WTC11 (cell line): ENCODE data around the gene CTDSPL2. TPM values are rescaled to one million over a fixed set of nuclear protein-coding genes. Genes with fewer than 3 reads are reported as not detected.

Experiments
- ATAC-seq: fragments of 200-7000 bp; cut with Tn5 transposase; 2 replicates; pipeline ENCODE4 v1.10.0; 2021; ENCODE audit warnings: mild to moderate bottlenecking, moderate library complexity
- CTCF ChIA-PET: fragments of 300-600 bp; sonication (Branson Sonifier 250); formaldehyde crosslinking; loops from one replicate; lab custom pipeline; 2021; ENCODE audit warnings: antibody characterized with exemption; lab: Charles Lee
- POLR2A ChIA-PET: fragments of 350-600 bp; sonication (Branson Sonifier 250); formaldehyde crosslinking; loops from one replicate; lab custom pipeline; 2021; ENCODE audit warnings: antibody characterized with exemption; lab: Charles Lee
- DNase-seq: peaks from one replicate; pipeline ENCODE4 v3.0.0; 2021; ENCODE audit warnings: low spot score
- H3K27ac Mint-ChIP-seq: 2 replicates; pipeline ENCODE4 v1.8.0; 2021; ENCODE audit warnings: mixed read lengths
- H3K27me3 Mint-ChIP-seq: 2 replicates; pipeline ENCODE4 v1.8.0; 2021; ENCODE audit warnings: low read depth, mild to moderate bottlenecking, moderate library complexity, mixed read lengths
- H3K36me3 Mint-ChIP-seq: 2 replicates; pipeline ENCODE4 v1.8.0; 2021; ENCODE audit warnings: mixed read lengths
- H3K4me1 Mint-ChIP-seq: 2 replicates; pipeline ENCODE4 v1.8.0; 2022; ENCODE audit warnings: mixed read lengths
- H3K4me3 Mint-ChIP-seq: 2 replicates; pipeline ENCODE4 v1.8.0; 2021; ENCODE audit warnings: mild to moderate bottlenecking, moderate library complexity, mixed read lengths
- H3K9me3 Mint-ChIP-seq: 2 replicates; pipeline ENCODE4 v1.8.0; 2021; ENCODE audit warnings: mixed read lengths
- ESRRA ChIP-seq: sonication (generic); formaldehyde crosslinking; IDR thresholded peaks from 2 replicates; pipeline ENCODE4 v1.8.1; 2022; ENCODE audit warnings: mild to moderate bottlenecking, missing genetic modification reagents, borderline replicate concordance
- GABPB1 ChIP-seq: sonication (generic); formaldehyde crosslinking; IDR thresholded peaks from 2 replicates; pipeline ENCODE4 v1.8.1; 2023; ENCODE audit warnings: mild to moderate bottlenecking, missing genetic modification reagents
- HMGA2 ChIP-seq: fragments of 250-450 bp; sonication (Bioruptor Pico); IDR thresholded peaks from 2 replicates; pipeline ENCODE4 v1.4.0; 2021; ENCODE audit warnings: mild to moderate bottlenecking, moderate library complexity
- JUN ChIP-seq: sonication (generic); formaldehyde crosslinking; IDR thresholded peaks from 2 replicates; pipeline ENCODE4 v1.8.0; 2023; ENCODE audit warnings: mild to moderate bottlenecking, missing genetic modification reagents
- NR3C1 ChIP-seq: sonication (generic); formaldehyde crosslinking; conservative IDR thresholded peaks from 2 replicates; pipeline ENCODE4 v1.8.1; 2023; ENCODE audit warnings: low read depth, mild to moderate bottlenecking, missing genetic modification reagents
- RELA ChIP-seq: sonication (generic); formaldehyde crosslinking; IDR thresholded peaks from 2 replicates; pipeline ENCODE4 v1.8.1; 2022; ENCODE audit warnings: missing genetic modification reagents, mild to moderate bottlenecking, borderline replicate concordance
- RORB ChIP-seq: fragments of 250-450 bp; sonication (Bioruptor Pico); IDR thresholded peaks from 2 replicates; pipeline ENCODE4 v1.9.0; 2021; ENCODE audit warnings: mild to moderate bottlenecking
- SP1 ChIP-seq: sonication (generic); formaldehyde crosslinking; conservative IDR thresholded peaks from 2 replicates; pipeline ENCODE4 v1.8.1; 2022; ENCODE audit warnings: missing genetic modification reagents
- ZNF232 ChIP-seq: sonication (generic); formaldehyde crosslinking; IDR thresholded peaks from 2 replicates; pipeline ENCODE4 v1.8.0; 2022; ENCODE audit warnings: mild to moderate bottlenecking, missing genetic modification reagents
- ZNF263 ChIP-seq: sonication (generic); formaldehyde crosslinking; IDR thresholded peaks from 2 replicates; pipeline ENCODE4 v1.8.1; 2022; ENCODE audit warnings: low read depth, mild to moderate bottlenecking, moderate library complexity, missing genetic modification reagents
- ZNF423 ChIP-seq: fragments of 250-450 bp; sonication (Bioruptor Pico); IDR thresholded peaks from 2 replicates; pipeline ENCODE4 v2.1.2; 2022; ENCODE audit warnings: mild to moderate bottlenecking, moderate library complexity
- ZNF671 ChIP-seq: fragments of 250-450 bp; sonication (Bioruptor Pico); IDR thresholded peaks from 2 replicates; pipeline ENCODE4 v1.8.0; 2021; ENCODE audit warnings: mild to moderate bottlenecking
- total RNA-seq: library from RNA; stranded (reverse); gene quantifications from 3 replicates; pipeline ENCODE4 v1.2.3, GENCODE V29; 2021
- TF ChIP-seq, protein P1 (sequence below): sonication (generic); formaldehyde crosslinking; IDR thresholded peaks from 2 replicates; pipeline ENCODE4 v1.8.0; 2022; ENCODE audit warnings: missing genetic modification reagents
- TF ChIP-seq, protein P2 (sequence below): fragments of 250-450 bp; sonication (Bioruptor Pico); IDR thresholded peaks from 2 replicates; pipeline ENCODE4 v1.9.0; 2021; ENCODE audit warnings: mild to moderate bottlenecking, borderline replicate concordance
- TF ChIP-seq, protein P3 (sequence below): sonication (generic); formaldehyde crosslinking; IDR thresholded peaks from 2 replicates; pipeline ENCODE4 v1.8.1; 2022; ENCODE audit warnings: low read depth, mild to moderate bottlenecking, moderate library complexity, missing genetic modification reagents, borderline replicate concordance
- TF ChIP-seq, protein P4 (sequence below): fragments of 250-450 bp; sonication (Bioruptor Pico); IDR thresholded peaks from 2 replicates; pipeline ENCODE4 v1.9.0; 2021; ENCODE audit warnings: moderate library complexity, mild to moderate bottlenecking, inconsistent platforms, borderline replicate concordance
- TF ChIP-seq, protein P5 (sequence below): sonication (generic); formaldehyde crosslinking; conservative IDR thresholded peaks from 2 replicates; pipeline ENCODE4 v1.8.1; 2022; ENCODE audit warnings: mild to moderate bottlenecking, missing genetic modification reagents
- TF ChIP-seq, protein P6 (sequence below): sonication (generic); formaldehyde crosslinking; IDR thresholded peaks from 2 replicates; pipeline ENCODE4 v1.8.0; 2022; ENCODE audit warnings: mild to moderate bottlenecking, missing genetic modification reagents
- TF ChIP-seq, protein P7 (sequence below): sonication (generic); formaldehyde crosslinking; IDR thresholded peaks from 2 replicates; pipeline ENCODE4 v1.8.0; 2023; ENCODE audit warnings: mild to moderate bottlenecking, missing genetic modification reagents

The CTDSPL2 gene
- total RNA-seq, 1 experiment from 2014 or later = 65.2 TPM

DNA sequence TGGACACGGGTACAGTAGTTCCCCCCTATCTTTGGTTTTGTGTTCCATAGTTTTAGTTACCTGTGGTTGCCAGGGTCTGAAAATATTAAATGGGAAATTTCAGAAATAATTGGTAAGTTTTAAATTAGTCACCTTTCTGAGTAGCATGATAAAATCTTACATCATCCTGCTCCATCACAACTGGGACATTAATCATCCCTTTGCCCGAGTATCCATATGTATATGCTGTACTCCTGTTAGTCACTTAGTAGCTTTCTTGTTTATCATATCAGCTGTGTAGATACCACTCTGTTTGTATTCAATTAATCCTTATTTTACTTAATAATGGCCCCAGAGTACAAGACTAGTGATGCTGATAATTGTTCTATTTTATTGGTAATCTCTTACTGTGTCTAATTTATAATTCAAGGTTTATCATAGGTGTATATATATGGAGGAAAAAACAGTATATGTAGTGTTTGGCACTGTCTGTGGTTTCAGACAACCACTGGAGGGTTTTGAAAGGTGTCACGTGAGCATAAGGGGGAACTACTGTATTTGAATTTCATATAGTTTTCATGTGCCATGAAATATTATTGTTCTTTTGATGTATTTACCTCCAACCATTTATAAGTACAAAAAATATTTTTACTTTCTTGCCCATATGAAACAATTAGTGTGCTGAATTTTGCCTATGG lies 41.4 kb downstream of the CTDSPL2 start:
- no peak for ATAC-seq
- Mint-ChIP-seq H3K4me1 (no peaks in the 10 kb centered on the region), H3K9me3 (peaks cover 22% of the 10 kb centered on the region), H3K27me3 (no peaks in the 10 kb centered on the region), H3K4me3 (no peak overlapping the region), H3K36me3 (peaks cover 40% of the 10 kb centered on the region), H3K27ac (no peak overlapping the region)
- TF ChIP-seq ZNF232 (CRISPR knock-in tag) (no peak), ZNF671 (CRISPR knock-in tag) (no peak), RORB (CRISPR knock-in tag) (no peak), HMGA2 (CRISPR knock-in tag) (no peak), JUN (CRISPR knock-in tag) (no peak), SP1 (CRISPR knock-in tag) (no peak)
- TF ChIP-seq, protein P1, sequence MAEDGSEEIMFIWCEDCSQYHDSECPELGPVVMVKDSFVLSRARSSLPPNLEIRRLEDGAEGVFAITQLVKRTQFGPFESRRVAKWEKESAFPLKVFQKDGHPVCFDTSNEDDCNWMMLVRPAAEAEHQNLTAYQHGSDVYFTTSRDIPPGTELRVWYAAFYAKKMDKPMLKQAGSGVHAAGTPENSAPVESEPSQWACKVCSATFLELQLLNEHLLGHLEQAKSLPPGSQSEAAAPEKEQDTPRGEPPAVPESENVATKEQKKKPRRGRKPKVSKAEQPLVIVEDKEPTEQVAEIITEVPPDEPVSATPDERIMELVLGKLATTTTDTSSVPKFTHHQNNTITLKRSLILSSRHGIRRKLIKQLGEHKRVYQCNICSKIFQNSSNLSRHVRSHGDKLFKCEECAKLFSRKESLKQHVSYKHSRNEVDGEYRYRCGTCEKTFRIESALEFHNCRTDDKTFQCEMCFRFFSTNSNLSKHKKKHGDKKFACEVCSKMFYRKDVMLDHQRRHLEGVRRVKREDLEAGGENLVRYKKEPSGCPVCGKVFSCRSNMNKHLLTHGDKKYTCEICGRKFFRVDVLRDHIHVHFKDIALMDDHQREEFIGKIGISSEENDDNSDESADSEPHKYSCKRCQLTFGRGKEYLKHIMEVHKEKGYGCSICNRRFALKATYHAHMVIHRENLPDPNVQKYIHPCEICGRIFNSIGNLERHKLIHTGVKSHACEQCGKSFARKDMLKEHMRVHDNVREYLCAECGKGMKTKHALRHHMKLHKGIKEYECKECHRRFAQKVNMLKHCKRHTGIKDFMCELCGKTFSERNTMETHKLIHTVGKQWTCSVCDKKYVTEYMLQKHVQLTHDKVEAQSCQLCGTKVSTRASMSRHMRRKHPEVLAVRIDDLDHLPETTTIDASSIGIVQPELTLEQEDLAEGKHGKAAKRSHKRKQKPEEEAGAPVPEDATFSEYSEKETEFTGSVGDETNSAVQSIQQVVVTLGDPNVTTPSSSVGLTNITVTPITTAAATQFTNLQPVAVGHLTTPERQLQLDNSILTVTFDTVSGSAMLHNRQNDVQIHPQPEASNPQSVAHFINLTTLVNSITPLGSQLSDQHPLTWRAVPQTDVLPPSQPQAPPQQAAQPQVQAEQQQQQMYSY (CRISPR knock-in tag) = no peak
- POLR2A ChIA-PET = no interaction called here
- CTCF ChIA-PET = no interaction called here
- DNase-seq = no peak

DNA sequence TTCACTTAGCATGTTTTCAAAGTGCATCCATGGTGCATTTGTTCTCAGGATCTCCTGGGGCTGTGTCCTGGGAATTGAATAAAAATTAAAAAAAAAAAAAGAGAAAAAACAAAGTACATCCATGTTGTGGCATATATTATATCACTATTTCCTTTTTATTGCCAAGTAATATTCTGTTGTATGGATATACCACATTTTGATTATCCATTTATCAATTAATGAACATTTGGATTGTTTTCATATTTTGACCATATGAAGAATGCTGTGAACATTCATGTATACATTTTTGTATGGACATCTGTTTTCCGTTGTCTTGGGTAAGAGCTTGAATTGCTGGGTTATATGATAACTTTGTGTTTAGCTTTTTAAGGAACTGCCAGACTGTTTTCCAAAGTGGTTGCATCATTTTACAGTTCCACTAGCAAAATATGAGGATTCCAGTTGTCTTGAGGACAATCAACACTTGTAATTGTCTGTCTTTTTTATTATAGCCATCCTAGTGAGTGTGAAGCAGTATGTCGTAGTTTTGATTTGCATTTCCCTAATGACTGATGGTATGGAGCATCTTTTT lies 44.5 kb downstream of the CTDSPL2 start:
- CTCF ChIA-PET = interaction anchor here (1.0 kb wide), 1 partner anchor 45 kb away, joined by 4 read pairs; no protein-coding TSS in a partner anchor
- Mint-ChIP-seq H3K4me3 (no peak overlapping the region), H3K36me3 (peaks cover 30% of the 10 kb centered on the region), H3K27me3 (no peaks in the 10 kb centered on the region), H3K27ac (no peak overlapping the region), H3K9me3 (peaks cover 22% of the 10 kb centered on the region), H3K4me1 (no peaks in the 10 kb centered on the region)
- no peak for DNase-seq
- ATAC-seq = no peak
- POLR2A ChIA-PET = no interaction called here
- no peak for TF ChIP-seq ZNF263
- TF ChIP-seq, protein P2, sequence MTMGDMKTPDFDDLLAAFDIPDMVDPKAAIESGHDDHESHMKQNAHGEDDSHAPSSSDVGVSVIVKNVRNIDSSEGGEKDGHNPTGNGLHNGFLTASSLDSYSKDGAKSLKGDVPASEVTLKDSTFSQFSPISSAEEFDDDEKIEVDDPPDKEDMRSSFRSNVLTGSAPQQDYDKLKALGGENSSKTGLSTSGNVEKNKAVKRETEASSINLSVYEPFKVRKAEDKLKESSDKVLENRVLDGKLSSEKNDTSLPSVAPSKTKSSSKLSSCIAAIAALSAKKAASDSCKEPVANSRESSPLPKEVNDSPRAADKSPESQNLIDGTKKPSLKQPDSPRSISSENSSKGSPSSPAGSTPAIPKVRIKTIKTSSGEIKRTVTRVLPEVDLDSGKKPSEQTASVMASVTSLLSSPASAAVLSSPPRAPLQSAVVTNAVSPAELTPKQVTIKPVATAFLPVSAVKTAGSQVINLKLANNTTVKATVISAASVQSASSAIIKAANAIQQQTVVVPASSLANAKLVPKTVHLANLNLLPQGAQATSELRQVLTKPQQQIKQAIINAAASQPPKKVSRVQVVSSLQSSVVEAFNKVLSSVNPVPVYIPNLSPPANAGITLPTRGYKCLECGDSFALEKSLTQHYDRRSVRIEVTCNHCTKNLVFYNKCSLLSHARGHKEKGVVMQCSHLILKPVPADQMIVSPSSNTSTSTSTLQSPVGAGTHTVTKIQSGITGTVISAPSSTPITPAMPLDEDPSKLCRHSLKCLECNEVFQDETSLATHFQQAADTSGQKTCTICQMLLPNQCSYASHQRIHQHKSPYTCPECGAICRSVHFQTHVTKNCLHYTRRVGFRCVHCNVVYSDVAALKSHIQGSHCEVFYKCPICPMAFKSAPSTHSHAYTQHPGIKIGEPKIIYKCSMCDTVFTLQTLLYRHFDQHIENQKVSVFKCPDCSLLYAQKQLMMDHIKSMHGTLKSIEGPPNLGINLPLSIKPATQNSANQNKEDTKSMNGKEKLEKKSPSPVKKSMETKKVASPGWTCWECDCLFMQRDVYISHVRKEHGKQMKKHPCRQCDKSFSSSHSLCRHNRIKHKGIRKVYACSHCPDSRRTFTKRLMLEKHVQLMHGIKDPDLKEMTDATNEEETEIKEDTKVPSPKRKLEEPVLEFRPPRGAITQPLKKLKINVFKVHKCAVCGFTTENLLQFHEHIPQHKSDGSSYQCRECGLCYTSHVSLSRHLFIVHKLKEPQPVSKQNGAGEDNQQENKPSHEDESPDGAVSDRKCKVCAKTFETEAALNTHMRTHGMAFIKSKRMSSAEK (CRISPR knock-in tag) = no peak
- TF ChIP-seq, protein P3, sequence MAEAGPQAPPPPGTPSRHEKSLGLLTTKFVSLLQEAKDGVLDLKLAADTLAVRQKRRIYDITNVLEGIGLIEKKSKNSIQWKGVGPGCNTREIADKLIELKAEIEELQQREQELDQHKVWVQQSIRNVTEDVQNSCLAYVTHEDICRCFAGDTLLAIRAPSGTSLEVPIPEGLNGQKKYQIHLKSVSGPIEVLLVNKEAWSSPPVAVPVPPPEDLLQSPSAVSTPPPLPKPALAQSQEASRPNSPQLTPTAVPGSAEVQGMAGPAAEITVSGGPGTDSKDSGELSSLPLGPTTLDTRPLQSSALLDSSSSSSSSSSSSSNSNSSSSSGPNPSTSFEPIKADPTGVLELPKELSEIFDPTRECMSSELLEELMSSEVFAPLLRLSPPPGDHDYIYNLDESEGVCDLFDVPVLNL (CRISPR knock-in tag) = no peak
- TF ChIP-seq, protein P4, sequence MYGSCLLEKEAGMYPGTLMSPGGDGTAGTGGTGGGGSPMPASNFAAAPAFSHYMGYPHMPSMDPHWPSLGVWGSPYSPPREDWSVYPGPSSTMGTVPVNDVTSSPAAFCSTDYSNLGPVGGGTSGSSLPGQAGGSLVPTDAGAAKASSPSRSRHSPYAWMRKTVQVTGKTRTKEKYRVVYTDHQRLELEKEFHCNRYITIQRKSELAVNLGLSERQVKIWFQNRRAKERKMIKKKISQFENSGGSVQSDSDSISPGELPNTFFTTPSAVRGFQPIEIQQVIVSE (CRISPR knock-in tag) = no peak
- TF ChIP-seq RELA (CRISPR knock-in tag) = no peak
- TF ChIP-seq GABPB1 = no peak
- no peak for TF ChIP-seq RORB (CRISPR knock-in tag)
- no peak for TF ChIP-seq ZNF423
- TF ChIP-seq, protein P5, sequence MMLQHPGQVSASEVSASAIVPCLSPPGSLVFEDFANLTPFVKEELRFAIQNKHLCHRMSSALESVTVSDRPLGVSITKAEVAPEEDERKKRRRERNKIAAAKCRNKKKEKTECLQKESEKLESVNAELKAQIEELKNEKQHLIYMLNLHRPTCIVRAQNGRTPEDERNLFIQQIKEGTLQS (CRISPR knock-in tag) = no peak
- TF ChIP-seq, protein P6, sequence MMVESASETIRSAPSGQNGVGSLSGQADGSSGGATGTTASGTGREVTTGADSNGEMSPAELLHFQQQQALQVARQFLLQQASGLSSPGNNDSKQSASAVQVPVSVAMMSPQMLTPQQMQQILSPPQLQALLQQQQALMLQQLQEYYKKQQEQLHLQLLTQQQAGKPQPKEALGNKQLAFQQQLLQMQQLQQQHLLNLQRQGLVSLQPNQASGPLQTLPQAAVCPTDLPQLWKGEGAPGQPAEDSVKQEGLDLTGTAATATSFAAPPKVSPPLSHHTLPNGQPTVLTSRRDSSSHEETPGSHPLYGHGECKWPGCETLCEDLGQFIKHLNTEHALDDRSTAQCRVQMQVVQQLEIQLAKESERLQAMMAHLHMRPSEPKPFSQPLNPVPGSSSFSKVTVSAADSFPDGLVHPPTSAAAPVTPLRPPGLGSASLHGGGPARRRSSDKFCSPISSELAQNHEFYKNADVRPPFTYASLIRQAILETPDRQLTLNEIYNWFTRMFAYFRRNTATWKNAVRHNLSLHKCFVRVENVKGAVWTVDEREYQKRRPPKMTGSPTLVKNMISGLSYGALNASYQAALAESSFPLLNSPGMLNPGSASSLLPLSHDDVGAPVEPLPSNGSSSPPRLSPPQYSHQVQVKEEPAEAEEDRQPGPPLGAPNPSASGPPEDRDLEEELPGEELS (CRISPR knock-in tag) = no peak
- no peak for TF ChIP-seq ESRRA (CRISPR knock-in tag)
- TF ChIP-seq NR3C1 (CRISPR knock-in tag) = no peak
- TF ChIP-seq SP1 (CRISPR knock-in tag) = no peak
- TF ChIP-seq, protein P7, sequence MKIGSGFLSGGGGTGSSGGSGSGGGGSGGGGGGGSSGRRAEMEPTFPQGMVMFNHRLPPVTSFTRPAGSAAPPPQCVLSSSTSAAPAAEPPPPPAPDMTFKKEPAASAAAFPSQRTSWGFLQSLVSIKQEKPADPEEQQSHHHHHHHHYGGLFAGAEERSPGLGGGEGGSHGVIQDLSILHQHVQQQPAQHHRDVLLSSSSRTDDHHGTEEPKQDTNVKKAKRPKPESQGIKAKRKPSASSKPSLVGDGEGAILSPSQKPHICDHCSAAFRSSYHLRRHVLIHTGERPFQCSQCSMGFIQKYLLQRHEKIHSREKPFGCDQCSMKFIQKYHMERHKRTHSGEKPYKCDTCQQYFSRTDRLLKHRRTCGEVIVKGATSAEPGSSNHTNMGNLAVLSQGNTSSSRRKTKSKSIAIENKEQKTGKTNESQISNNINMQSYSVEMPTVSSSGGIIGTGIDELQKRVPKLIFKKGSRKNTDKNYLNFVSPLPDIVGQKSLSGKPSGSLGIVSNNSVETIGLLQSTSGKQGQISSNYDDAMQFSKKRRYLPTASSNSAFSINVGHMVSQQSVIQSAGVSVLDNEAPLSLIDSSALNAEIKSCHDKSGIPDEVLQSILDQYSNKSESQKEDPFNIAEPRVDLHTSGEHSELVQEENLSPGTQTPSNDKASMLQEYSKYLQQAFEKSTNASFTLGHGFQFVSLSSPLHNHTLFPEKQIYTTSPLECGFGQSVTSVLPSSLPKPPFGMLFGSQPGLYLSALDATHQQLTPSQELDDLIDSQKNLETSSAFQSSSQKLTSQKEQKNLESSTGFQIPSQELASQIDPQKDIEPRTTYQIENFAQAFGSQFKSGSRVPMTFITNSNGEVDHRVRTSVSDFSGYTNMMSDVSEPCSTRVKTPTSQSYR (CRISPR knock-in tag) = no peak
